Endometrial microvascular endothelial cells (primary cell): ENCODE results near the gene PHACTR3. TPM values are rescaled to one million over a fixed set of nuclear protein-coding genes. Genes with fewer than 3 reads are reported as not detected.

Experiments
- in situ Hi-C: cut with HindIII; loops from 2 replicates; pipeline ENCODE4 v1.10.0; 2017; ENCODE audit warnings: low sequenced_read_pairs, low pct_unique_long_range_greater_than_20kb; ENCODE audit errors: inconsistent ontology term
- total RNA-seq: library from RNA; depleted of rRNA; stranded (reverse); fragments of >200 nt; gene quantifications from one replicate; pipeline ENCODE4 v1.2.3, GENCODE V29; 2015; ENCODE audit errors: inconsistent ontology term

Gene PHACTR3
- total RNA-seq, 1 donor from 2014 or later, result not detected

DNA sequence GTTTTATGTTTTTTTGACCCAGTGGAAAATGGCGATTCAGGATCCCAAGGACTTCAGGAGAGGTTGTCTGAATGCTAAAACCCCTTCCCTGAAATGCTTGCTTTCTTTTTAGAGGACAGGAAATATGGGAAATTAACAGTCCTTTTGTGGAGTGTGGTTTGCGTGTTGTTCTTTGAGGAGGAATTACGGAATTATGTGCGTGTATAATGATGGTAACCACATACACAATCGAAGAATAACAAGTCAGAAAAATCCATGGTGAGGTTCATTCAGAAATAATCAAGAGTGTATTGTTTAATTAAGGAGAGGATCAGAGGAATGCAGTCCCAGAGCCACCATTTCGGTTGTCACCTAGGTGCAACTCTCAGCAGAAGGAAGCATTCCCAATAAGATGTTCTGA is 73.2 kb downstream of the PHACTR3 start:
- in situ Hi-C loops, result no loop called here

GRCh38 chr20:59678288-59678687 is 73.9 kb downstream of the PHACTR3 start:
- in situ Hi-C loops, result no loop called here

- in situ Hi-C loops, result no loop called here
These were observed 74.6 kb downstream of the PHACTR3 start for GRCh38 chr20:59678951-59679350.

DNA sequence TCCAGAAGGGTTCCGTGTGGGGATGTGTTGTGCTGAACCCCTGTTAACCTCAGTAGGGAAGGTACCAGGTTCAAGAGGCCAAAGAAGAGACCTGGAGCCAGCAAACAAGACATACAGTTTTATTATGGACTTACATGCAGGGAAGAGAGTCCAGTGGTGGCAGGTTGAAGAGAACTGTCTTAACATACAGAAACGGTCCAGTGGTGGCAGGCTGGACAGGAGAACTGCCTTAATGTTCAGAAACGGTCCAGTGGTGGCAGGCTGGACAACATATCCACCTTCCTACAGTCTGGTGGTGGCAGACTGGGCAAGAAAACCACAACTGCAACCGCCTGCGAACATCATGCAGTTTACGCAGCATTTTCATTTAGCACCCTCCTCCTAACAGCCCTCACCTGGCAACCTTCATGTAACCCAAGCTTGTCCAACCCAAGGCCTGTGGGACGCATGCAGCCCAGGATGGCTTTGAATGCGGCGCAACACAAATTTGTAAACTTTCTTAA is 75.9 kb downstream of the PHACTR3 start:
- in situ Hi-C loops, result no loop called here

DNA sequence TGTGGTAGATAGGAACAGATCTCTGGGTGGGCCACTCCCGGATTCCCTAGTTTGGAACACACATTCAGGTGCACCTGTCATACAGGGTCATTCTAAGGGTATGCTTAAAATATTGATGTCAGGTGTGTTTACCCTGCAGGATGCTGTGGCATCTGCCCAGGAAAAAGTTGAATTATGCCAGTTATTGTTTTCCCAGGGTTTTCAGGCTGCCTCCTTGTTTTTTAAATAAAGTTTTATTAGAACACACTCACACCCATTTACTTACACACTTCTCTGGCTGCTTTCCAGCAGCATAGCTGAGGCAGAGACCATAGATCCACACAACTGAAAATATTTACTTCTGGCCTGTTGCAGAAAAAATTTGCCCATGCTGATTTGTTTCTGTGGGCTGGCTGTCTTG is 76.5 kb downstream of the PHACTR3 start:
- in situ Hi-C loops, result no loop called here

DNA sequence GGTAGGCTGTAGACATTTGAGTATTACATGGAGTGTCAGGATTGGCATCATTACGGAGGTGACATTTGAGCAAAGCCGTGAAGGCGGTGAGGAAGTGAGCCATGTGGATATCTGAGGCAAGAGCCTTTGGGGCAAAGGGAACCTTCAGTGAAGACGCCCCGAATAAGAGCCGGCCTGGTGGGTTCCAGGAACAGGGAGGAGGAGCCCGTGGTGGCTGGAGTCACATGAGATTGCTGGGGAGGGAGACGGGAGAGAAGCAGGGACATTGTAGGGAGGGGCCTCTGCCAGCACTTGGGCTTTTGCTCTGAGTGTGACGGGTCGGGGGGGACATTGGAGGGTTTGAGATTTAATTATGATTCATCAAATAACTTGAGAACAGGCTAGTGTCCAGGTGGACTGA is 78.3 kb downstream of the PHACTR3 start:
- in situ Hi-C loops, result no loop called here

DNA sequence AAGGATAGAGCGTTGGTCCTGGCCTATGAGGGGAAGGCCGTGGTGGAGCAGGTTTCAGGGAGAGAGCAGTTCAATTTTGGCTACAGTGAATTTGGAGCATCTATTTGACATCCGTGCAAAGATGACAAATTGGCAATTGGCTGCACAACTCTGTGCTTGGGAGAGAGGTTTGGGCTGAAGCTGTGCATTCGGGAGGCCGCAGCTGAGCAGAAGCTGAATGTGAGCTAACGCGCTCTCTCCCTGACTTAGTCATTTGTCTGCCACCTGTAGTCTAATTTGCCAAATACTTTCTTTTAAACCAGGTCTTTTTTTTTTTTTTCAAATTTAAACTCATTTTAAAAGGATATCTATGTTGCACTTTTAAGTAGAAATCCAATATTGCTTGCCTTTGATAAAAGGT is 78.8 kb downstream of the PHACTR3 start:
- in situ Hi-C loops, result no loop called here

GRCh38 chr20:59684685-59685242 is 80.4 kb downstream of the PHACTR3 start:
- in situ Hi-C loops, result no loop called here

- in situ Hi-C loops, result no loop called here
These were observed 82.3 kb downstream of the PHACTR3 start for GRCh38 chr20:59686404-59687346.

GRCh38 chr20:59688356-59688755 is 84.0 kb downstream of the PHACTR3 start:
- in situ Hi-C loops, result no loop called here

- in situ Hi-C loops, result no loop called here
These were observed 84.7 kb downstream of the PHACTR3 start for GRCh38 chr20:59688999-59689398.

DNA sequence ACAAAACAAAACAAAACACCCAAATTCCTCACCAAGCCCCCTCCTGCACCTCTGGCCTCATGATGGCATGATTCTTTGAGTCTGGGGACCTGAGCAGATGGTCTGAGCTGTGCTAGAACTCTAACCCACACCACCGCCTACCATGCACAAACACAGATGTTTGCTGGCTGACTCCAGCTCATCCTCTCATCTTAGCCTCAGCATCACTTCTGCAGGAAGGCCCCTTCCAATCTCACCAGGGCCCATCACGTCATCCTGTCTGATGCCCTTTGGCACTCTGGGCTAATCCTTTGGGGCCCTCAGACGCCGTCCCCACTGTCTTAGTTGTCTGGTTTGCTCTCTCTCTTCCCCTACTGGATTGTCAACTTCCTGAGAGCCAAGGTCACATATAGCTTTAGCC is 85.8 kb downstream of the PHACTR3 start:
- in situ Hi-C loops, result no loop called here

DNA sequence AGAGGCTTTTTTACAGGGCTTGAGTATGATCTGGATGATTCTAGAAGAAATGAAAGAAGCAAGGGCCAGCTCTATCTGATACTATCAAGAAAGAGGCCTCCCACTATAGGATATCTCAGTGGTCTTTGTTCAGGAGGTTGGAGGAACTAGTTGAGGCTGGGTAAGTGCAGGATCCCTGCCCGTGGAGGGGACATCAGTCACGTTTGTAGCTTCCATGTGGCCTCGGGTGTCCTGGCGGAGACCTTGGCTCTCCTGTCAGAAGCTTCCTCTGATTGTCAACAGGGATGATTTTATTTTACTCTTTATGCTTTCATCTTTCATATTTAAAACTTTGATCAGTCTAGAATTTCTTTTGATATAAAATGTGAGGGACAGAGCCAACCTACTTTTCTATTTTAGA is 86.6 kb downstream of the PHACTR3 start:
- in situ Hi-C loops, result no loop called here

DNA sequence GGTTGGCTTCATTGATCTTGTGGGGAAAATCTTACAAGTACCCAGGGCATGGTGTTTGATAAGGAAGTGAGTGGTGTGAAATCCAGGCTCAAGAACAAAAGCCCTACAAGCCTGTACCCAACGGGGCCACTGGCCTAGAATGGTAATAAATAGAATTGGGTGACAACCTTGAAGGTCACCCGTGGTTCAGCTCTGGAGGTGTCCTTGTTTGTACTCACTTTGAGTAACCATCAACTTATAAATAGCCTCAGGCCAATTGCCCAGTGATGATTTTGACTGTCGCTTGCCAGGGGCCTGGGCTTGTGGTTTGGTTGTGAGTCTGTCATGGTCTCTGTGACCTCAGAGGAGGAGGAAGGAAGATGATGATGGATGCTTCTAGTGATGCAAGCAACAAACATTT is 87.8 kb downstream of the PHACTR3 start:
- in situ Hi-C loops, result no loop called here

DNA sequence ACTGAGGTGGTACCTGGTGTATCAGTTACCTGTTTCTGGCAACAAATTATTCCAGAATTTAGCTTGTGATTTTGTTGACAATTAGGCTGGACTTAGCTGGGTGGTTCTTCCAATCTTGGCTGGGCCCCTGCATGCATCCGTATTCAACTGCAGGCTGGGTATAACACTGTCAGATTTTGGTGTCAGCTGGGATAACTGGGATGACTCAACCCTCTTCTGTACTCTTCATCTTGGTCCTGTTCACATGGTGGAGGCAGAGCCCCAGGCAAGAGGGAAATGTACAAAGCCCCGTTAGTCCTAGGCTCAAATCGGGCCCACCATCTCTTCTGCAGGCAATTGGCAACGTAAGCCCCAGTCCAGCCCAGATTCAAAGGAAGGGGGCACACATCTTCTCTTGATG is 89.2 kb downstream of the PHACTR3 start:
- in situ Hi-C loops, result no loop called here

GRCh38 chr20:59696476-59696875 is 92.1 kb downstream of the PHACTR3 start:
- in situ Hi-C loops, result no loop called here

- in situ Hi-C loops, result no loop called here
These were observed 92.7 kb downstream of the PHACTR3 start for GRCh38 chr20:59697068-59697467.

GRCh38 chr20:59698598-59698997 is 94.3 kb downstream of the PHACTR3 start:
- in situ Hi-C loops, result no loop called here

- in situ Hi-C loops, result no loop called here
These were observed 96.9 kb downstream of the PHACTR3 start for GRCh38 chr20:59701236-59701635.

DNA sequence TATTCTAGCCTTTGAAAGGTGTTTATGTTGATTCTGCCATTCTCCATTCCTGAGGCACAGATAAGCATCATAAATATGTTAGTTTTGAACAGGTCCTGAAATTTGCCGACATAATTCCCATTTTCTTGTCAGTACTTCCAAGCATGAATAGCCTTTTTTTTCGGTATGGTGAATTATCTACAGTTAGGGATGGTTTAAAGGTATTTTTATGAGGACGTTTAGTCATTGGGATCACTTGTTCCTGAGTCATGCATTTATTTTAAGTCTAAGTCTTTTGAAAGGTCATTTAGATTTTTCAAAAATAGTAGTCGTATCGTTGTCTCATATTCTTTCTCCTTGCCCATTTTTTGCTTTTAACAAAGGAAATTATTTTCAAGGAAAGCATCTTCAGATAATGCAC is 98.7 kb downstream of the PHACTR3 start:
- in situ Hi-C loops, result no loop called here
